ENCODE results near the gene ARHGEF18. TPM values are rescaled to one million over a fixed set of nuclear protein-coding genes. Genes with fewer than 3 reads are reported as not detected.

Gene ARHGEF18
- total and polyA plus RNA-seq, 2 experiments from 2014 or later, result 12.8 to 47.6 TPM

- TF ChIP-seq, protein P1, sequence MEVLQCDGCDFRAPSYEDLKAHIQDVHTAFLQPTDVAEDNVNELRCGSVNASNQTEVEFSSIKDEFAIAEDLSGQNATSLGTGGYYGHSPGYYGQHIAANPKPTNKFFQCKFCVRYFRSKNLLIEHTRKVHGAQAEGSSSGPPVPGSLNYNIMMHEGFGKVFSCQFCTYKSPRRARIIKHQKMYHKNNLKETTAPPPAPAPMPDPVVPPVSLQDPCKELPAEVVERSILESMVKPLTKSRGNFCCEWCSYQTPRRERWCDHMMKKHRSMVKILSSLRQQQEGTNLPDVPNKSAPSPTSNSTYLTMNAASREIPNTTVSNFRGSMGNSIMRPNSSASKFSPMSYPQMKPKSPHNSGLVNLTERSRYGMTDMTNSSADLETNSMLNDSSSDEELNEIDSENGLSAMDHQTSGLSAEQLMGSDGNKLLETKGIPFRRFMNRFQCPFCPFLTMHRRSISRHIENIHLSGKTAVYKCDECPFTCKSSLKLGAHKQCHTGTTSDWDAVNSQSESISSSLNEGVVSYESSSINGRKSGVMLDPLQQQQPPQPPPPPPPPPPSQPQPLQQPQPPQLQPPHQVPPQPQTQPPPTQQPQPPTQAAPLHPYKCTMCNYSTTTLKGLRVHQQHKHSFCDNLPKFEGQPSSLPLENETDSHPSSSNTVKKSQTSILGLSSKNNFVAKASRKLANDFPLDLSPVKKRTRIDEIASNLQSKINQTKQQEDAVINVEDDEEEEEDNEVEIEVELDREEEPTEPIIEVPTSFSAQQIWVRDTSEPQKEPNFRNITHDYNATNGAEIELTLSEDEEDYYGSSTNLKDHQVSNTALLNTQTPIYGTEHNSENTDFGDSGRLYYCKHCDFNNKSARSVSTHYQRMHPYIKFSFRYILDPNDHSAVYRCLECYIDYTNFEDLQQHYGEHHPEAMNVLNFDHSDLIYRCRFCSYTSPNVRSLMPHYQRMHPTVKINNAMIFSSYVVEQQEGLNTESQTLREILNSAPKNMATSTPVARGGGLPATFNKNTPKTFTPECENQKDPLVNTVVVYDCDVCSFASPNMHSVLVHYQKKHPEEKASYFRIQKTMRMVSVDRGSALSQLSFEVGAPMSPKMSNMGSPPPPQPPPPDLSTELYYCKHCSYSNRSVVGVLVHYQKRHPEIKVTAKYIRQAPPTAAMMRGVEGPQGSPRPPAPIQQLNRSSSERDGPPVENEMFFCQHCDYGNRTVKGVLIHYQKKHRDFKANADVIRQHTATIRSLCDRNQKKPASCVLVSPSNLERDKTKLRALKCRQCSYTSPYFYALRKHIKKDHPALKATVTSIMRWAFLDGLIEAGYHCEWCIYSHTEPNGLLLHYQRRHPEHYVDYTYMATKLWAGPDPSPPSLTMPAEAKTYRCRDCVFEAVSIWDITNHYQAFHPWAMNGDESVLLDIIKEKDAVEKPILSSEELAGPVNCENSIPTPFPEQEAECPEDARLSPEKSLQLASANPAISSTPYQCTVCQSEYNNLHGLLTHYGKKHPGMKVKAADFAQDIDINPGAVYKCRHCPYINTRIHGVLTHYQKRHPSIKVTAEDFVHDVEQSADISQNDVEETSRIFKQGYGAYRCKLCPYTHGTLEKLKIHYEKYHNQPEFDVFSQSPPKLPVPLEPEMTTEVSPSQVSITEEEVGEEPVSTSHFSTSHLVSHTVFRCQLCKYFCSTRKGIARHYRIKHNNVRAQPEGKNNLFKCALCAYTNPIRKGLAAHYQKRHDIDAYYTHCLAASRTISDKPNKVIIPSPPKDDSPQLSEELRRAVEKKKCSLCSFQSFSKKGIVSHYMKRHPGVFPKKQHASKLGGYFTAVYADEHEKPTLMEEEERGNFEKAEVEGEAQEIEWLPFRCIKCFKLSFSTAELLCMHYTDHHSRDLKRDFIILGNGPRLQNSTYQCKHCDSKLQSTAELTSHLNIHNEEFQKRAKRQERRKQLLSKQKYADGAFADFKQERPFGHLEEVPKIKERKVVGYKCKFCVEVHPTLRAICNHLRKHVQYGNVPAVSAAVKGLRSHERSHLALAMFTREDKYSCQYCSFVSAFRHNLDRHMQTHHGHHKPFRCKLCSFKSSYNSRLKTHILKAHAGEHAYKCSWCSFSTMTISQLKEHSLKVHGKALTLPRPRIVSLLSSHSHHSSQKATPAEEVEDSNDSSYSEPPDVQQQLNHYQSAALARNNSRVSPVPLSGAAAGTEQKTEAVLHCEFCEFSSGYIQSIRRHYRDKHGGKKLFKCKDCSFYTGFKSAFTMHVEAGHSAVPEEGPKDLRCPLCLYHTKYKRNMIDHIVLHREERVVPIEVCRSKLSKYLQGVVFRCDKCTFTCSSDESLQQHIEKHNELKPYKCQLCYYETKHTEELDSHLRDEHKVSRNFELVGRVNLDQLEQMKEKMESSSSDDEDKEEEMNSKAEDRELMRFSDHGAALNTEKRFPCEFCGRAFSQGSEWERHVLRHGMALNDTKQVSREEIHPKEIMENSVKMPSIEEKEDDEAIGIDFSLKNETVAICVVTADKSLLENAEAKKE (CRISPR knock-in tag; IDR thresholded peaks at IDR 0.05), result no peak
- no peak for TF ChIP-seq ETS1 (IDR thresholded peaks at IDR 0.05)
- TF ChIP-seq STAT1 (IDR thresholded peaks at IDR 0.05; ENCODE audit: unreplicated experiment), result no peak
Observed at GRCh38 chr19:7301525-7301924, 47.2 kb upstream of the ARHGEF18 start (continued).

DNA sequence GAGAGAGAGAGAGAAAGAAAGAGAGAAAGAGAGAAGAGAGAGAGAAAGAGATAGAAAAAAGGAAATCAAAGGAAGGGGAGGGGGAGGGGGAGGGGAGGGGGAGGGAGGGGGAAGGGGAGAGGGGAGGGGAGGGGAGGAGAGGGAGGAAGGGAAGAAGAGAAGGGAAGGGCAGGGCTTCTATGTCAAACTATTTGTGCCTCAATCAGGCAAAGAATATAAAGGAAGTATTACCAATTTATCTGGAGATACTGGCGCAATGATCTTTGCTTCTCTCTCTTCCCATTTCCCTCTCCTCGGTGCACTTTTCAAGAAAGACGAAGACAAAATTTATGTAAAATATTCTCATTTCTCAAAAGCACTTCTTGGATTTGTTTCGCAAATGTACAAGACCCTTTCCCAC is 45.3 kb upstream of the ARHGEF18 start:
- Histone ChIP-seq H3K4me3 (no peak overlapping the region), H3K79me2 (replicated peaks; ENCODE audit: insufficient read depth) (no peaks in the 10 kb centered on the region), H3K36me3 (ENCODE audit: insufficient read depth) (no peaks in the 10 kb centered on the region), H3K27me3 (ENCODE audit: insufficient read depth) (no peaks in the 10 kb centered on the region), H2AFZ (no peak overlapping the region), H4K20me1 (replicated peaks; ENCODE audit: insufficient read depth) (no peaks in the 10 kb centered on the region), H3K27ac (ENCODE audit: low read depth) (no peak overlapping the region), H3K9me2 (ENCODE audit: insufficient read depth) (no peaks in the 10 kb centered on the region), H3F3A (replicated peaks; ENCODE audit: low read depth) (no peaks in the 10 kb centered on the region), H3K4me1 (ENCODE audit: insufficient read depth) (no peaks in the 10 kb centered on the region), H3K4me2 (no peak overlapping the region)
- Mint-ChIP-seq H3K4me1 (no peaks in the 10 kb centered on the region), H3K36me3 (ENCODE audit: low read depth) (no peaks in the 10 kb centered on the region), H3K27me3 (ENCODE audit: insufficient read depth, low read depth, poor library complexity) (peaks cover 5% of the 10 kb centered on the region), H3K4me3 (no peak overlapping the region), H3K9me3 (no peaks in the 10 kb centered on the region), H3K27ac (no peak overlapping the region)
- DNase-seq (ENCODE audit: low spot score), result no peak
- no peak for ATAC-seq
- no peak for TF ChIP-seq ZNF114 (CRISPR knock-in tag; IDR thresholded peaks at IDR 0.05)
- no peak for TF ChIP-seq ZNF331 (CRISPR knock-in tag; IDR thresholded peaks at IDR 0.05; ENCODE audit: low read depth)
